NCI-H146 (cell line): ENCODE data around the gene DPP6.
A peak's percentile ranks its signal among the peaks of the same experiment; 100 is the strongest.

Source experiments
- DNase-seq: peaks from one replicate; lab custom pipeline; 2025; lab: John Stamatoyannopoulos, UW

The DPP6 gene

GRCh38 chr7:154877031-154877430, 824.8 kb downstream of the DPP6 start:
- DNase-seq = no peak

- DNase-seq = peak; percentile 22
Observed at GRCh38 chr7:154879629-154880028, 827.4 kb downstream of the DPP6 start.

- DNase-seq = no peak
Observed at GRCh38 chr7:154880513-154880912, 828.3 kb downstream of the DPP6 start.

- no peak for DNase-seq
Observed at GRCh38 chr7:154881026-154881425, 828.8 kb downstream of the DPP6 start.

- DNase-seq = no peak
Observed at GRCh38 chr7:154881526-154881925, 829.3 kb downstream of the DPP6 start.

- DNase-seq = no peak
Observed at GRCh38 chr7:154882931-154883474, 830.8 kb downstream of the DPP6 start.

- no peak for DNase-seq
Observed at GRCh38 chr7:154884348-154884920, 832.2 kb downstream of the DPP6 start.

- no peak for DNase-seq
Observed at GRCh38 chr7:154886591-154886990, 834.4 kb downstream of the DPP6 start.

- DNase-seq = no peak
Observed at GRCh38 chr7:154888690-154889089, 836.5 kb downstream of the DPP6 start.

- DNase-seq = no peak
Observed at GRCh38 chr7:154892459-154892858, 840.3 kb downstream of the DPP6 start.

- no peak for DNase-seq
Observed at GRCh38 chr7:154896076-154896475, 843.9 kb downstream of the DPP6 start.

GRCh38 chr7:154898973-154899855, 847.0 kb downstream of the DPP6 start:
- DNase-seq = no peak

GRCh38 chr7:154899862-154900261, 847.7 kb downstream of the DPP6 start:
- no peak for DNase-seq

GRCh38 chr7:154902600-154903082, 850.4 kb downstream of the DPP6 start:
- no peak for DNase-seq

GRCh38 chr7:154903083-154903731, 851.0 kb downstream of the DPP6 start:
- DNase-seq = peak; percentile 65

- DNase-seq = no peak
Observed at GRCh38 chr7:154905146-154905545, 852.9 kb downstream of the DPP6 start.

- no peak for DNase-seq
Observed at GRCh38 chr7:154905615-154906014, 853.4 kb downstream of the DPP6 start.

- no peak for DNase-seq
Observed at GRCh38 chr7:154906201-154906600, 854.0 kb downstream of the DPP6 start.

- no peak for DNase-seq
Observed at GRCh38 chr7:154906736-154907355, 854.6 kb downstream of the DPP6 start.

GRCh38 chr7:154907651-154908620, 855.7 kb downstream of the DPP6 start:
- DNase-seq = no peak
